Immature natural killer cell (primary cell): Measurements from ENCODE around the gene MIER1. TPM values are rescaled to one million over a fixed set of nuclear protein-coding genes. Genes with fewer than 3 reads are reported as not detected.

ENCODE experiments used
- DNase-seq, 3 donors: peaks; one replicate each; pipeline ENCODE4 v3.0.0; 2022; ENCODE audit warnings: mixed read lengths in 1 of 3
- H3K27ac Mint-ChIP-seq, 6 donors: one replicate each; pipeline ENCODE4 v1.8.0; 2020; ENCODE audit warnings: mixed read lengths in 6 of 6, mild to moderate bottlenecking in 5 of 6, inconsistent platforms in 4 of 6, moderate library complexity in 3 of 6
- H3K27me3 Mint-ChIP-seq, 3 donors: one replicate each; pipeline ENCODE4 v1.8.0; 2020 to 2021; ENCODE audit warnings: low read depth in 3 of 3, mild to moderate bottlenecking in 3 of 3, mixed read lengths in 3 of 3, moderate library complexity in 3 of 3, inconsistent platforms in 1 of 3
- H3K36me3 Mint-ChIP-seq, 3 donors: one replicate each; pipeline ENCODE4 v1.8.0; 2020; ENCODE audit warnings: mixed read lengths in 3 of 3, inconsistent platforms in 2 of 3, mild to moderate bottlenecking in 2 of 3
- H3K4me1 Mint-ChIP-seq, 2 donors: one replicate each; pipeline ENCODE4 v1.8.0; 2020; ENCODE audit warnings: inconsistent platforms in 2 of 2, mild to moderate bottlenecking in 2 of 2, mixed read lengths in 2 of 2, moderate library complexity in 1 of 2
- H3K4me3 Mint-ChIP-seq, 5 donors: one replicate each; pipeline ENCODE4 v1.8.0; 2020; ENCODE audit warnings: mild to moderate bottlenecking in 5 of 5, mixed read lengths in 5 of 5, inconsistent platforms in 3 of 5, moderate library complexity in 3 of 5
- H3K9me3 Mint-ChIP-seq, 6 donors: one replicate each; pipeline ENCODE4 v1.8.0; 2020; ENCODE audit warnings: mild to moderate bottlenecking in 6 of 6, mixed read lengths in 6 of 6, inconsistent platforms in 4 of 6, moderate library complexity in 3 of 6
- polyA plus RNA-seq, 3 donors: library from polyadenylated mRNA; unstranded; fragments of 300-500 nt; fragmentation: Illumina TruSeq; gene quantifications; one replicate each; pipeline ENCODE4 v1.2.3, GENCODE V29; 2021

Gene MIER1
- polyA plus RNA-seq, 3 donors from 2014 or later = 24.0 to 48.7 (median 42.0) TPM

DNA sequence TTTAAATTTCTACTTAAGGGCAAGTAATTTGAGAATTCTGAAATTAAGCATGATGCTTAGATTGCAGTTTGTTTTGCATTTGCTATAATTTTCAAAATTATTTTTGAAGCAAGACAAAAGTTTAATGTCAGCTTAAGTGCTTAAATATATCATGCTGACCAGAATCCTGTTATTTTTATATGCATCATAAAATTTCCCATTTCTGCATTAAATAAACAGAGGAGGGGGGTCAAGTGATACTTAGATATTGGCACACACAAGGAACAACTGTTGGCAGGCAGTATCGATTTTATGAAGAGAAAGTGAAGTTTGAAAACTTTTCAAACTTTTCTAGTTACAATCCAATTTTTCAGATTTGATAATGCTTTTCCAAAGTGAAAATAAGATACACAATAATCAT is 61.0 kb downstream of the MIER1 start:
- Mint-ChIP-seq H3K9me3 (no peaks in the 10 kb centered on the region), H3K4me1 (peaks cover 8 to 17% of the 10 kb centered on the region in 2 donors), H3K27me3 (peaks cover 0 to 3% (median 0%) of the 10 kb centered on the region in 3 donors), H3K27ac (no peak overlapping the region), H3K4me3 (no peak overlapping the region), H3K36me3 (peaks cover 10 to 18% (median 11%) of the 10 kb centered on the region in 3 donors)
- DNase-seq = no peak

DNA sequence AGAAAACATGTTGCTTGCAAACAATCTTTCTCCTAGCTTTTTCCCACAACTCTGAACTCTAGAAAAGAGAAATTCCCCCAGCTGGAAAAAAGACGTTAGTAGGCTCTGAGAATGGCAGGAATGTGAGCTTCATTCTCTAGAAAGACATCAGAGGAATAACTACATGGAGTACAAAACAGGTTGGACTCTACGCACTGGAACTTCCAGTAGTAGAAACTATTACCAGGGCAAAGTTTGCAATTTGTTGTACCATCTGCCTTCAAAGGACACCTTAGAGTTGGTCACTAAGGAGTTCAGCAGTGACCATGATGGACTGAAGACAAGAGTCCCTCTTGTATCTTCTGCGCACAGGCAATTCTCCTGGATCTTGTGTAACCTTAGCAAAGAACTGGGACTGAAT is 68.3 kb downstream of the MIER1 start:
- no peak overlapping the region for H3K4me3 Mint-ChIP-seq
- no peak overlapping the region for H3K27ac Mint-ChIP-seq
- no peaks in the 10 kb centered on the region for H3K9me3 Mint-ChIP-seq
- no peak for DNase-seq
- peaks cover 1 to 8% of the 10 kb centered on the region in 2 donors for H3K4me1 Mint-ChIP-seq
- H3K36me3 Mint-ChIP-seq = peaks cover 0 to 8% (median 2%) of the 10 kb centered on the region in 3 donors
- H3K27me3 Mint-ChIP-seq = no peaks in the 10 kb centered on the region

DNA sequence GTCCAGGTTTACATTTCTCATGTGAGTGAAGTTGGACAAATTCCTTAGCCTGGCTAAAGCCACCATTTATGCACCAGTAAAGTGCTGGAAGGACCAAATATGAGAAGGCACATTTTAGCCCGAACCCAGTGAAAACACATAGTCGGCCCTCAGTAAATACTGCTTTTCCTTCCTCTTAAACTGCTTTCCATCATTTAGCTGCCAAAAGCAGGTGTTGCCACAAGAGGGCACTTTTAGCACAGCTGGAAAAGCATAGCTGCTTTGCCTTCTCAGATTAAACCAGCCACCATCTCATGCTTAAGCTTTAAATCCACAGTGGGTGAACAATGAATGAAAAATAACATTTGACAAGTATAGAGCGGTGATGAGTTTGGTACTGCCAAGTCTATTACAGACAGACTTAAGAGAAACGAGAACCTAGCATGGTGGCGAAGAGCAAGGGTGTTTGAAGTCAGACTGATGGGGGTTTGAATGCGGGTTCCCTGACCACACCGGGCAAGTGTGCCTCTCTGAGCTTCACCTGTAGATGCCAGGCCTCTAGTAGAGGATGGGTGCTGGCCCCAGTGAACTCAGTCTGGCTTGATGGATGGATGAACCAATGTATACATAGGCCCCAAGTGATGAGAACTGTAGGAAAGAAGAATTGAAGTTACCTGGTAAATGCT is 71.4 kb downstream of the MIER1 start:
- DNase-seq = peak; percentile 15 to 36 (median 25)
- Mint-ChIP-seq H3K36me3 (peaks cover 0 to 8% (median 4%) of the 10 kb centered on the region in 3 donors), H3K4me1 (peaks cover 4 to 19% of the 10 kb centered on the region in 2 donors), H3K27ac (peak overlapping the region in 2 of 6 donors; percentile 3 to 8), H3K9me3 (no peaks in the 10 kb centered on the region), H3K4me3 (no peak overlapping the region), H3K27me3 (no peaks in the 10 kb centered on the region)

DNA sequence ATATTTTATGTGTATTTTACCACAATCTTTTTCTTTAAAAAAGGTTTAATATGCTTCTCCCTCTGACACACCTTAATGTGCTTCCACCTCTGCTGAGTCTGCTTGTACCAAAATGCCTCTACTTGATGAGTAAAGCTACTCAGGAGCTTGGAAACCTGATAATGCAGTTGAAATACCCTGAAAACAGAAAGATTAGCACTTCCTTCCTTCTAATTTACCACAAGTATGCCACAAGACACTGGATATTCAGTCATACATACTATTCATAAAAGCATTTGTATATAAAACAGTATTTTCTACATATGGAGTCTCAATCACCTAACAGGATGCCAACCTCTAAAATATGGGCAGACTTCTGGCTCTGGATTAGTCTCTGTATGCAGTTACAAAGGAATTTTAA is 74.2 kb downstream of the MIER1 start:
- Mint-ChIP-seq H3K27me3 (no peaks in the 10 kb centered on the region), H3K36me3 (peaks cover 4 to 14% (median 9%) of the 10 kb centered on the region in 3 donors), H3K4me3 (no peak overlapping the region), H3K27ac (peak overlapping the region in 2 of 6 donors; percentile 31 to 55), H3K4me1 (peaks cover 5 to 25% of the 10 kb centered on the region in 2 donors), H3K9me3 (no peaks in the 10 kb centered on the region)
- DNase-seq = no peak

DNA sequence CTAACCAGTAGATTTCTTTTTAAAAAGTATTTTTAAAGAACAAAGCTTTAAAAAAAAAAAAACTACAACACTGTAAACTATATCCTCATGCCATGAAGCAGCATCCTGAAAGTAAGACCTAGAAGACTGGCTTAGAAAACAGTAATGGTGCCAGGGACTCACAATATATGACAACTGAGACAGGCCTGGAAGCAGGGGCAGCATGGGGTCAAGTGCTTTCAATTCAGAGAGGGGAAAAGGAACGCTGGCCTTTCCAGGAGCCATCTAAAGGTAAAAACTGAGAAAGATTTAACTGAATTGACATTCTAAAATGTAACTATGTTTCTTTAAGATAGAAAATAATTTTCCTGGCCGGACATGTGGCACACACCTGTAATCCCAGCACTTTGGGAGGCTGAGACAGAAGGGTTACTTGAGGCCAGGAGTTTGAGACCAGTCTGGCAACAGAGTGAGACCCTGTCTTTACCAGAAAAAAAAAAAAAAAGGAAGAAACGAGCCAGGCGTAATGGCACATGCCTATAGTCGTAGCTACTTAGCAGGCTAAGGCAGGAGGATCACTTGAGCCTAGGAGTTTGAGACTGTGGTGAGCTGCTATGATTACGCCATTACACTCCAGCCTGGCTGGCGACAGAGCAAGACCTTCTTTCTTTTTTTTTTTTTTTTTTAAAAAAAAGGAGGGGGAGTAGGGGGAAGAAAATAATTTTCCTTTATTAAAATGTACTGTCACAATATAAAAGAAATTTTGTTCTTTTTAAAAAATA is 75.0 kb downstream of the MIER1 start:
- no peak overlapping the region for H3K27ac Mint-ChIP-seq
- H3K4me3 Mint-ChIP-seq = no peak overlapping the region
- H3K4me1 Mint-ChIP-seq = peaks cover 5 to 25% of the 10 kb centered on the region in 2 donors
- no peaks in the 10 kb centered on the region for H3K9me3 Mint-ChIP-seq
- peaks cover 8 to 14% (median 9%) of the 10 kb centered on the region in 3 donors for H3K36me3 Mint-ChIP-seq
- no peak for DNase-seq
- no peaks in the 10 kb centered on the region for H3K27me3 Mint-ChIP-seq

DNA sequence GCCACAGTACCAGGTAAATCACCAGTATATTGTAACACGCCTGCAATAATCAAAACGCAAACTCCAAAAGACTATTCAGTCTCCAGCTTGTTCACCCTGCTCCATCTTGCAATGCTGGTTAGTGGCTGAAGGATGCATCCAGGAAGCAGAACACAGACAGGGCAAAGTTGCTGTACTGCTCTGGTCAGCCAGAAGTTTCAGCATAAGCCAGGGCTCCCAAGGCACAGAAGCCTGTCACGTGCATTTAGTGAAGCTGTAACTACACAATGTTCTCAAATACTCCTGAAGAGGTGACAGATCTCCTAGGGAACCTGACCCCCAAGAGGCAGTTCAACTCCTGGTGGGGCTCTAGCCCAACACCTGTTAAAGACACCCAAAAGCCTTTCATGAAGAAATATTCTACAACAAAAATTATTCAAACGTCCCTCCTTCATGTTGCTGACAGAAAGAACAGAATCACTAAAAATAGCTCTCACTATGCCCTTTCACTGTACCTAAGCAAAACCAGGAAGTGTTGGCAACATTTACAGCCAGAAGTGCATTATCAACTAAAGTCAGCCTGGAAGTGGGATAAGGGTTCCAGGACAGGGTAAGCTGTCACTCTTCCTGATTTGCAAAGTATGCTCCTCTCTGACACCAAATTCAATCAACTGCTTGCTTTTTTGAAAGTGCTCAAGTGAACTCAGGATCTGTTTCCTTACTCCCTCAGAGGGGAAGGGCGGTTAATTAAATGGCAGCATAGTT is 77.1 kb downstream of the MIER1 start:
- peaks cover 5 to 15% (median 8%) of the 10 kb centered on the region in 3 donors for H3K36me3 Mint-ChIP-seq
- no peak for DNase-seq
- H3K27me3 Mint-ChIP-seq = peaks cover 0 to 2% (median 0%) of the 10 kb centered on the region in 3 donors
- H3K4me3 Mint-ChIP-seq = no peak overlapping the region
- no peaks in the 10 kb centered on the region for H3K9me3 Mint-ChIP-seq
- peak overlapping the region in 5 of 6 donors; percentile 21 to 71 (median 49) for H3K27ac Mint-ChIP-seq
- peaks cover 4 to 17% of the 10 kb centered on the region in 2 donors for H3K4me1 Mint-ChIP-seq

DNA sequence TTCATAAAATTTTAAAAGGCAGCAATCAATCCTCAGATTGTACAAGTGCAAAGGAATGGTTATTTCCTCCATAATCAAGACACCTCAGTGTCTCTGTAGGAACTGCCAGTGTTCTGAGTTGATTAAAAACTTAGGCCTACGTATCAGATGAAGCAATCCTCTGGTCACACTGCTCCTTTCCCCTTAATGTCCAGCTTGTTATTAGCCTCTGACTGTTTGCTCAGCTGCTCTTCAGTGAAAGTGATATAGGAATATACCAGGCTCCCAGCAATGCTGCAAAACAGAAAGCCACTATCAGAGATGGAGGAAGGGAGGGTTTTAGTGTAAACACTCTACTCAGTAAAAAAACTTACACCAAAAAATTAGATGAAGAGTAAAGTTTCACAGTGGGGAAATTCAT is 79.4 kb downstream of the MIER1 start:
- Mint-ChIP-seq H3K27ac (no peak overlapping the region), H3K9me3 (no peaks in the 10 kb centered on the region), H3K4me3 (no peak overlapping the region), H3K36me3 (peaks cover 8 to 27% (median 21%) of the 10 kb centered on the region in 3 donors), H3K27me3 (peaks cover 0 to 2% (median 0%) of the 10 kb centered on the region in 3 donors), H3K4me1 (peaks cover 2 to 12% of the 10 kb centered on the region in 2 donors)
- DNase-seq = no peak

GRCh38 chr1:67005068-67005467 is 80.3 kb downstream of the MIER1 start:
- Mint-ChIP-seq H3K4me3 (no peak overlapping the region), H3K4me1 (peaks cover 2 to 7% of the 10 kb centered on the region in 2 donors), H3K27ac (peak overlapping the region in 1 of 6 donors; percentile 54), H3K27me3 (peaks cover 0 to 2% (median 0%) of the 10 kb centered on the region in 3 donors), H3K9me3 (no peaks in the 10 kb centered on the region), H3K36me3 (peaks cover 11 to 33% (median 30%) of the 10 kb centered on the region in 3 donors)
- no peak for DNase-seq

GRCh38 chr1:67009792-67010191 is 85.0 kb downstream of the MIER1 start:
- H3K4me3 Mint-ChIP-seq = no peak overlapping the region
- peaks cover 11 to 45% (median 40%) of the 10 kb centered on the region in 3 donors for H3K36me3 Mint-ChIP-seq
- H3K9me3 Mint-ChIP-seq = no peaks in the 10 kb centered on the region
- no peak for DNase-seq
- H3K27me3 Mint-ChIP-seq = peaks cover 0 to 2% (median 0%) of the 10 kb centered on the region in 3 donors
- peaks cover 0 to 2% of the 10 kb centered on the region in 2 donors for H3K4me1 Mint-ChIP-seq
- H3K27ac Mint-ChIP-seq = no peak overlapping the region

- H3K4me1 Mint-ChIP-seq = peaks cover 0 to 2% of the 10 kb centered on the region in 2 donors
- DNase-seq = no peak
- peaks cover 12 to 36% (median 23%) of the 10 kb centered on the region in 3 donors for H3K36me3 Mint-ChIP-seq
- no peaks in the 10 kb centered on the region for H3K9me3 Mint-ChIP-seq
- H3K27me3 Mint-ChIP-seq = peaks cover 0 to 2% (median 0%) of the 10 kb centered on the region in 3 donors
- peak overlapping the region in 1 of 6 donors; percentile 18 for H3K27ac Mint-ChIP-seq
- no peak overlapping the region for H3K4me3 Mint-ChIP-seq
Observed at GRCh38 chr1:67013573-67013972, 88.8 kb downstream of the MIER1 start.

GRCh38 chr1:67018574-67018973 is 93.8 kb downstream of the MIER1 start:
- Mint-ChIP-seq H3K4me1 (peaks cover 0 to under 1% of the 10 kb centered on the region in 2 donors), H3K4me3 (no peak overlapping the region), H3K27ac (no peak overlapping the region), H3K27me3 (peaks cover 0 to 2% (median 0%) of the 10 kb centered on the region in 3 donors), H3K9me3 (no peaks in the 10 kb centered on the region), H3K36me3 (peaks cover 3 to 17% (median 12%) of the 10 kb centered on the region in 3 donors)
- no peak for DNase-seq

DNA sequence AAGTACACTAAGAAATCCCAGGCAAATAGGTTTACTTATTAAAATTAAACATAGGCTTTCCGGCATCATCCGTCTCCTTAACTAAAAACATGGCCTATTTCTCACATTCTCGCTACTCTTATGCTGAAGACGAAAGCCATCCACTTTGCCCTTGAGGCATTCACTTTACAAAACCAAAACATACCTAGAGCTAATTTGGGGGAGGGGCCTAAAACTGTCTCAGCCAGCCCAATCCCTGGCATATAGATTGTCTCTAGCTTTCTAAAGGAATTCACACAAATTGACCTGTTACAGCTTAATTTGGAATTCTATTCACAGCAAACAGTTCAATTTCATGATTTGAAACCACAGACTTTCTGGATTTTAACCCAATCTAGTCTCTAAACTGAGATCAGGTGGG is 94.3 kb downstream of the MIER1 start:
- Mint-ChIP-seq H3K27ac (peak overlapping the region in 1 of 6 donors; percentile 55), H3K36me3 (peaks cover 3 to 17% (median 12%) of the 10 kb centered on the region in 3 donors), H3K4me3 (no peak overlapping the region), H3K4me1 (no peaks in the 10 kb centered on the region), H3K27me3 (peaks cover 0 to 2% (median 0%) of the 10 kb centered on the region in 3 donors), H3K9me3 (no peaks in the 10 kb centered on the region)
- no peak for DNase-seq

DNA sequence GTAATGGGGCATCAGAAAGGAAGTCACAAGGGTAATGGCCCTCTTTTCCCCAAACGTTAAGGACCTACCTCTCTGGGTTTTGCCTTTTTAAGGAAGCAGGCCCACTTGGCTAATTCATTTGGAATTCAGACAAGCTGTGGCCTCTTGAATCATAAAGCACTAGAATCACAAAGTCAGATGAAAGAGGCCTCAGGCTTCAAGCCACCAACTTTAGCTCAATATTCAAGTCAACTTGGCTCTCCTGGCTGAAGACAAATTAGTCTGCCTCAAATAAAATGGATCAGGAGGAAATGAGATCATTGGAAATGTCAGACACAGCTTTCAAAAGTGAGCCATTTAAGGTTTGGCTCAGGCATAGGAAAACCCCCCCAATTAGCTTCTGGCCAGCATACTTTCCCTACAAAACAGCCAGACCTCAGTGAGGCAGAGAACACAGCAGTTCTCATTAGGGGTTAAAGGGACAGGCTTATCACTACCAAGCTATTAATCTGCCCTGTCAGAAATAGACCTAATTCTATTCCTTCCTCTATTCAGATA is 94.9 kb downstream of the MIER1 start:
- H3K4me3 Mint-ChIP-seq = no peak overlapping the region
- peaks cover 3 to 17% (median 12%) of the 10 kb centered on the region in 3 donors for H3K36me3 Mint-ChIP-seq
- peaks cover 0 to 2% (median 0%) of the 10 kb centered on the region in 3 donors for H3K27me3 Mint-ChIP-seq
- DNase-seq = no peak
- no peaks in the 10 kb centered on the region for H3K9me3 Mint-ChIP-seq
- no peak overlapping the region for H3K27ac Mint-ChIP-seq
- no peaks in the 10 kb centered on the region for H3K4me1 Mint-ChIP-seq
